GM18508 (cell line): Measurements from ENCODE around the gene CENPN.
A peak's percentile ranks its signal among the peaks of the same experiment; 100 is the strongest.

Experiments
- ATAC-seq: cut with Tn5 transposase; IDR thresholded peaks from one replicate; pipeline ENCODE4 v1.9.1; 2021; ENCODE audit warnings: moderate number of reproducible peaks; ENCODE audit not compliant: insufficient read depth, unreplicated experiment

CENPN gene

GRCh38 chr16:81006813-81007695, at the start of gene CENPN, which contains the start of gene CMC2:
Gene CENPN, plus strand, starts transcription at chr16:81007214. Its CDS starts 4,726 bp downstream, at chr16:81011940.
Gene CMC2, minus strand, starts transcription at chr16:81006885. Its CDS starts 9,491 bp downstream, at chr16:80997394.
- peak; percentile 80 for ATAC-seq

GRCh38 chr16:80958284-80958683, 48.7 kb upstream of the CENPN start:
- no peak for ATAC-seq

GRCh38 chr16:80962879-80963278, 44.1 kb upstream of the CENPN start:
- no peak for ATAC-seq

GRCh38 chr16:80964351-80964750, 42.7 kb upstream of the CENPN start:
- ATAC-seq: no peak

GRCh38 chr16:80966617-80967016, 40.4 kb upstream of the CENPN start:
- ATAC-seq: no peak

GRCh38 chr16:80968386-80969113, 38.5 kb upstream of the CENPN start:
- ATAC-seq: no peak

- no peak for ATAC-seq
These were observed 37.9 kb upstream of the CENPN start for GRCh38 chr16:80969114-80969484.

GRCh38 chr16:80971819-80972218, 35.2 kb upstream of the CENPN start:
- no peak for ATAC-seq

GRCh38 chr16:80972611-80973010, 34.4 kb upstream of the CENPN start:
- ATAC-seq: no peak

GRCh38 chr16:80973991-80974390, 33.0 kb upstream of the CENPN start:
- ATAC-seq: no peak

- no peak for ATAC-seq
These were observed 32.2 kb upstream of the CENPN start for GRCh38 chr16:80974649-80975376.

GRCh38 chr16:80976946-80977345, 30.1 kb upstream of the CENPN start:
- no peak for ATAC-seq

- ATAC-seq: no peak
These were observed 25.9 kb upstream of the CENPN start for GRCh38 chr16:80981103-80981502.

GRCh38 chr16:80982646-80983045, 24.4 kb upstream of the CENPN start:
- no peak for ATAC-seq

GRCh38 chr16:80984124-80984892, 22.7 kb upstream of the CENPN start:
- ATAC-seq: no peak

GRCh38 chr16:80985611-80986010, 21.4 kb upstream of the CENPN start:
- no peak for ATAC-seq

- ATAC-seq: no peak
These were observed 20.5 kb upstream of the CENPN start for GRCh38 chr16:80986557-80986956.

GRCh38 chr16:80988756-80989155, 18.3 kb upstream of the CENPN start:
- no peak for ATAC-seq

GRCh38 chr16:80989801-80990200, 17.2 kb upstream of the CENPN start:
- ATAC-seq: no peak

GRCh38 chr16:80990577-80990976, 16.4 kb upstream of the CENPN start:
- ATAC-seq: no peak
